NCI-H2029 treated with DMSO at 0.1 percent for 48 hours (cell line): Measurements from ENCODE around the gene STAB2.
"Not testable (repeated sequence)": the region's sequence is repeated elsewhere in the genome, so short reads cannot be mapped to it uniquely, and the experiment has no call there.

Experiments used
- DNase-seq: peaks from one replicate; lab custom pipeline; 2025; lab: John Stamatoyannopoulos, UW

STAB2 gene

GRCh38 chr12:103653568-103654173 lies 66.6 kb downstream of the STAB2 start:
- DNase-seq: not testable (repeated sequence)

DNA sequence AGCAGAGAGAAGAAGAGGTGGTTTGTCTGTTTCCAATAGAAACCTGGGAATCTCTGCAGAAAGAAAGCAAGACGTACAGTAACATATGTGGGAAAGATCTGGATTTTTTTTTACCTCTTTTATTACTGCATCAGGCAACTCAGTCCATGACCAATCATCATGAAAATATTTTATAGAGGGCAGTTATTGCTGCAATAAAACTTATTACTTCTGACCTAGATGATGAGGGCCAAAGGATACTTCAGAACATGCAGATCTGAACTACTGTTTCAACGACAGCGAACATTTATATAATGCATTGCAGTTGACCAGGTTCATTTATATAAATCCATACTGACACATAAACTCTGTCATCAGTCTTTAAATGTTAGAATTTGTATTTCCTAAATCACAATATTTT lies 67.7 kb downstream of the STAB2 start:
- DNase-seq: no peak

DNA sequence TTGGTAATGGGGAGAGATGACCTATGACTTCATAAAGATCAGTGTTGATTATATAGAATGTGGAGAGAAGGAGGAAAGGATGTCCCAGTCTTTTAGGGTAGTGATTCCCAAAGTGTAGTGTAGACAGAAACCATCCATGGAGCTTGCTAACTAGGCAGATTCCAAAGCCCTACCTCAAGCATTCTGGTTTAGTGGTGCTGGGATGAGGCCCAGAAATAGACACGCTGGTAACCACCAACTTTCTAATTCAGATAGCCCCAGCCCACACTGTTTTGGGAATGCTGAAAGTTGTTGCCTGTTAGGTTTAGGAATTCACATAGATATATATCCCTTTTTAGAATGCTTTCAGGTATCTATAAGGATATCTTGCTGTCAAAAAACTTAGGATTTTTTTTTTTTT lies 69.2 kb downstream of the STAB2 start:
- DNase-seq: no peak

- DNase-seq: no peak
These were observed 70.3 kb downstream of the STAB2 start for GRCh38 chr12:103657331-103657730.

DNA sequence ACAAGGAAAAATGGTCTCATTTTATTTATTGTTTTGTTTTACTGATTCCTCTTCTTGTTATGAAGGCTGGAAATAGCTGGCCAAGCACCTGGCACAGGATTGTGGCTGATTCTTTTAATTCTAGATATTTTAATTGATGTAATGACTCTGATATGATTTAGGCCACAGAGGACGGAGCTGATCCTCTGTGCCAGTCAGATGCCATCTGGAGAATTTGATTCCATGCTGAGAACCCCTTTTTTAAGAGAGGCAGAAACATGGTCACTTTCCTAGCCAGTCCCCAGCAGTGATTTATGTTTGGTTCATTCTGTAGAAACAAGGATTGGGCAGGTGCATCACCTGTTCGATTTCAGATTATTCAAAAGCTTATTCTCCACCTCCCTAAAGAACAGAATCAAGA lies 77.6 kb downstream of the STAB2 start:
- no peak for DNase-seq

DNA sequence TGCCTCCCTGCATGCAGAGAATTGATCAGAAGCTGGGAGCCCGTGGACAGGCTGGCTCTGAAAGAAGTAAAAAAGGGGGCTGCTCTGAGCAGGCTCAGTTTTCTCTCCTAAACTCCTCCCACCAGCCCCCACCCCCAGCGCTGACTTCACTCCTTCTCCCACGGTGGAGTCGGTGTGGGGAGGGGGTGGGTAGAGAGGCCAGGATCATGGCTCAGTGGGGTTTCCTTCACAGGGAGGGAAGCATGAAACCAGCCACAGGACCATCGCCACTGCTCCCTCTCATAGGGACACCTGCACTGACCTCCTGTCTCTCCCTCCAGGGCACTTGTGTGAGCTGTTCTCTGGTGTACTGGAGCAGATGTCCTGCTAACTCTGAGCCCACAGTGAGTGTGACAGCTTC lies 78.9 kb downstream of the STAB2 start:
- peak; percentile 67 for DNase-seq

DNA sequence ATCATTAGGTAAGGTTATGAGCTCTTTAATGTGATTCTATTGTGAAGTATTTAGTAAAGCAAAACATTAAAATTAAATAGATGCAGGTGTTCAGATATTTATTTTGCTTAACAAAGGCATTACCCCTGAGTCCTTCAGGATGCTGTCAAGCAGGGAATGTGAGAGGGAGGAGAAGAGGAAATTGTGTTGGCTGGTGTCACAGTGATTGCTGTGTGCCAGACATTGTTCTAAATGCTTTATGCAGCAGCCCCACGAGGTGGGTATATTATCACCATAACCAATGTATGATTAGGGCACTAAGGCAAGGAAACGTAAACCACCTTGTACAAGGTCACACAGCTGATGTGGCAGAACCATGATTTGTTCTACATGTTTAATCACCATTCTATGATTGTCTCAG lies 80.1 kb downstream of the STAB2 start:
- DNase-seq: peak; percentile 91

DNA sequence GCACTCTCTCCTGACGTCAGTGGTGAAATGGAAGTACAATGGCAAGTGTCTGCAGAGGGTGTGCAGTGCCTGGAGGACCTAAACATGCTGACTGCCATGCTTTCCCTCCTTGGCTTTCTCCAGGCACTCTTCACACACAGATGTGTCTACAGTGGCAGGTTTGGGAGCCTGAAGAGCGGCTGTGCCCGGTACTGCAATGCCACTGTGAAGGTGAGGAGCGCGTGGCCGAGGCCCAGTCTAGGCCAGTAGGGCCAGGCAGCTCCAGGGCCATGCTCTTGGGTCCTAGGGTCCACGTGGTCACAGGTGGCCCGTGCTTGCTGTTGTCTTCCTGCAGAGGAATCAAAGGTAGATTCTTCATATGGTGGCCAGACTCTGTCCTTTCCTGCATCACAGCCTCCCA lies 81.4 kb downstream of the STAB2 start:
- DNase-seq: no peak

GRCh38 chr12:103671367-103671766 lies 84.3 kb downstream of the STAB2 start:
- DNase-seq: no peak

- no peak for DNase-seq
These were observed 85.5 kb downstream of the STAB2 start for GRCh38 chr12:103672401-103673119.

GRCh38 chr12:103673487-103673886 lies 86.4 kb downstream of the STAB2 start:
- DNase-seq: no peak

- no peak for DNase-seq
These were observed 86.9 kb downstream of the STAB2 start for GRCh38 chr12:103673891-103674375.

GRCh38 chr12:103676893-103677292 lies 89.8 kb downstream of the STAB2 start:
- no peak for DNase-seq

GRCh38 chr12:103677341-103677740 lies 90.3 kb downstream of the STAB2 start:
- DNase-seq: peak; percentile 59

DNA sequence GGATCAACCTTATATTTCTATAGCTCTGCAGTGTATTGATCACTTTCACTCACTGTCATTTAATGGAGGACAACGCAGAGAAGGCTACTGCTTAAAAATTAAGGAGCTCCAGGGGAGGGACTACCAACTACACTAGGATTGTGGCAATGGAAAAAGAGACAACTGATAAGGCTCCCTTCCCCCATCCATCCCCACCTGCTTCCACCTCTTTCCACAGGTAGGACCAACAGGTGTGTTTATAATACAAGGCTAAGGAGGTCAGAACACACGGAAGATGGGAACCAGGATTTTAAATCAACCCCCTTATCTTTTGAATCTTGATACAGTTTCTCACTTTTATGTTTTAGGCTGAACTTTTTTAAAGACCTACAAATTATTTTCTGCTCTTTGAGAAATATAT lies 90.8 kb downstream of the STAB2 start:
- peak; percentile 40 for DNase-seq

- DNase-seq: no peak
These were observed 92.5 kb downstream of the STAB2 start for GRCh38 chr12:103679421-103680170.

- peak; percentile 88 for DNase-seq
These were observed 93.6 kb downstream of the STAB2 start for GRCh38 chr12:103680591-103681141.

DNA sequence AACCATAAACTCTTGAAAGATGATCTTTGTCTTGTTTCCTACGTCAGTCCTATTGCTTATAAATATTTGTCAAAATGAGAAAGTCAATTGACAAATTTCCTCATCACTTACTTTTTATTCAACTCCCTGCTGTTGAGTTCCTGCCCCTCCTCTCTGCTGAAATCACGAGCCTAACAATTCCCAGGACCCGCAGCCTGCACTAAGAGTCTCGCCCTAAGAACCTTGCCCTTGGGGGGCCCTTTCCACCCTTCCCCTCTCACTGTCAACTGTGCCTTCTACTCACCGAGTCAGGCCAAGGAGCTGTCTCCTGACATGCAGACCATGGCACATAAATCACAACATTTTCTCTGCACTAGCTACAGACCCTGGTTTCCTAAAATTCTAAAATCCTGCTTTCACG lies 99.0 kb downstream of the STAB2 start:
- no peak for DNase-seq

DNA sequence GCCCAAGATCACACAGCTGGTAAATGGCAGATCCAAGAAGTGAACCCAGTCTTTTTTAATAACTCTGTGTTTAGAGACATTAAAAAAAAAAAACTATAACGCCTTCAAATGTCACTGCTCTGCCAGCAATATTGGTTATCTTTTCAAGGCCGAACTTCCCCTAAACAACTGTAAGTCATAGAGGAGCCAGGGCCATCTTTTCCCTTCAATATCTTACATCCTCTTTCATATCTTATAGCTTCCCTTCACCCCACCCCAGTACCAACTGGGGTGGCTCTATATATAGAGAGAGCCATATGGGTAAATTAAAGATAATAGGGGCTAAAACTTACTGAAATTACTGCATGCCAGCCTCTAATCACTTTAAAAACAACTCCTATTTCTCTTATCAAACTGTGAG lies 100.2 kb downstream of the STAB2 start:
- no peak for DNase-seq

GRCh38 chr12:103688376-103689063 lies 101.4 kb downstream of the STAB2 start:
- no peak for DNase-seq

DNA sequence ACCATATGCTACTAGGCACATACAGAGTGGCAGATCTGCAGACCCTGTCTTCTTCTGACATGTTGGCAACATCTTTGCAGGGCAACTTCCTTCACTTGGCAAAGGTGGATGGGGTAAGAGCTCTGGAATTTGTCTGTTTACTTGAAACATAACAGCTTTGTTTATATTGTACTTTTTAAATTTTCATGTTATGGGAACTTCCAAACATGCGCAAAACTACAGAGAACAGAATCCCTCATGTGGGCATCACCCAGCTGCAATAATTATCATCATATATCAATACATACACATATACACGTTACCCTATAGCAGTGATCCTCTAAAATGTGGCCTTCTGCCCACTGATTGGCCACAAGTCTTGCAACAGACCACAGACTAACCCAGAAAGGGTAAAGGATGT lies 103.4 kb downstream of the STAB2 start:
- DNase-seq: no peak

- DNase-seq: no peak
These were observed 104.0 kb downstream of the STAB2 start for GRCh38 chr12:103691063-103691462.
